ENCODE data around the gene KCNIP3.

- TF ChIP-seq POLR2A (IDR thresholded peaks at IDR 0.05): no peak
- TF ChIP-seq CTCF (IDR thresholded peaks at IDR 0.05 in 8 of 11, conservative IDR thresholded peaks at IDR 0.05 in 3 of 11): no peak
- no peak for TF ChIP-seq POLR2AphosphoS5 (IDR thresholded peaks at IDR 0.05)
Measured at GRCh38 chr2:95382192-95382591, 85.0 kb downstream of the KCNIP3 start.
